HUES48 (cell line): Measurements from ENCODE around the gene ADAMTS19.

ENCODE experiments used
- H3K27ac ChIP-seq: one replicate; pipeline ENCODE4 v1.7.0; 2013; ENCODE audit warnings: low read depth, low read length, inconsistent platforms
- H3K27me3 ChIP-seq: 2 replicates; pipeline ENCODE4 v1.6.1; 2013; ENCODE audit warnings: mild to moderate bottlenecking, low read length; ENCODE audit not compliant: control insufficient read depth, insufficient read depth
- H3K36me3 ChIP-seq: 2 replicates; pipeline ENCODE4 v1.6.1; 2013; ENCODE audit warnings: low read length; ENCODE audit not compliant: control insufficient read depth, insufficient read depth
- H3K4me1 ChIP-seq: 2 replicates; pipeline ENCODE4 v1.6.1; 2013; ENCODE audit warnings: mild to moderate bottlenecking, low read length; ENCODE audit not compliant: control insufficient read depth, insufficient read depth
- H3K4me3 ChIP-seq: 2 replicates; pipeline ENCODE4 v1.5.1; 2013; ENCODE audit warnings: mild to moderate bottlenecking, low read depth, low read length
- H3K9ac ChIP-seq: 2 replicates; pipeline ENCODE4 v1.6.1; 2013; ENCODE audit warnings: mild to moderate bottlenecking, low read depth, low read length, moderate library complexity
- H3K9me3 ChIP-seq: 2 replicates; pipeline ENCODE4 v1.6.1; 2013; ENCODE audit warnings: low read length; ENCODE audit not compliant: control insufficient read depth, insufficient read depth

Gene ADAMTS19

GRCh38 chr5:129724647-129725046, 264.5 kb downstream of the ADAMTS19 start:
- Histone ChIP-seq H3K36me3 (no peaks in the 10 kb centered on the region; the same call in 1 of the 2 replicates), H3K4me3 (peak overlapping the region; percentile 47), H3K27ac (peak overlapping the region; percentile 81), H3K9me3 (no peaks in the 10 kb centered on the region), H3K4me1 (peaks cover 48% of the 10 kb centered on the region), H3K9ac (peak overlapping the region; percentile 47; the same call in 1 of the 2 replicates), H3K27me3 (no peaks in the 10 kb centered on the region)

- Histone ChIP-seq H3K27me3 (no peaks in the 10 kb centered on the region), H3K9ac (no peak overlapping the region), H3K36me3 (peaks cover 19% of the 10 kb centered on the region; the same call in 1 of the 2 replicates), H3K9me3 (no peaks in the 10 kb centered on the region), H3K27ac (no peak overlapping the region), H3K4me3 (no peak overlapping the region), H3K4me1 (peaks cover 7% of the 10 kb centered on the region; the same call in 1 of the 2 replicates)
Measured at GRCh38 chr5:129739773-129740172, 279.7 kb downstream of the ADAMTS19 start.

GRCh38 chr5:129743541-129744187, 283.6 kb downstream of the ADAMTS19 start:
- H3K4me1 ChIP-seq, result peaks cover 7% of the 10 kb centered on the region; the same call in 1 of the 2 replicates
- no peak overlapping the region for H3K4me3 ChIP-seq
- peaks cover 8% of the 10 kb centered on the region; the same call in 1 of the 2 replicates for H3K36me3 ChIP-seq
- H3K9me3 ChIP-seq, result no peaks in the 10 kb centered on the region
- H3K9ac ChIP-seq, result no peak overlapping the region
- H3K27me3 ChIP-seq, result no peaks in the 10 kb centered on the region
- H3K27ac ChIP-seq, result peak overlapping the region; percentile 23

GRCh38 chr5:129745997-129746396, 285.9 kb downstream of the ADAMTS19 start:
- no peaks in the 10 kb centered on the region for H3K27me3 ChIP-seq

GRCh38 chr5:129746876-129747275, 286.8 kb downstream of the ADAMTS19 start:
- Histone ChIP-seq H3K9me3 (no peaks in the 10 kb centered on the region), H3K27ac (no peak overlapping the region), H3K9ac (no peak overlapping the region), H3K4me1 (peaks cover 7% of the 10 kb centered on the region; the same call in 1 of the 2 replicates), H3K27me3 (no peaks in the 10 kb centered on the region), H3K4me3 (no peak overlapping the region), H3K36me3 (no peaks in the 10 kb centered on the region)

More at GRCh38 chr5:129745997-129746396, 285.9 kb downstream of the ADAMTS19 start:
- H3K4me3 ChIP-seq, result no peak overlapping the region
- no peaks in the 10 kb centered on the region for H3K9me3 ChIP-seq
- no peak overlapping the region for H3K27ac ChIP-seq
- no peak overlapping the region for H3K9ac ChIP-seq
- no peaks in the 10 kb centered on the region for H3K36me3 ChIP-seq
- H3K4me1 ChIP-seq, result peaks cover 7% of the 10 kb centered on the region; the same call in 1 of the 2 replicates

GRCh38 chr5:129747572-129748407, 287.7 kb downstream of the ADAMTS19 start, which contains the start of gene MINAR2:
Gene MINAR2, plus strand, starts transcription at chr5:129748094. Its CDS starts 97 bp downstream, at chr5:129748191.
- Histone ChIP-seq H3K27ac (no peak within 1 kb of the TSS), H3K9ac (no peak within 1 kb of the TSS), H3K27me3 (no peaks in the 10 kb centered on the region), H3K4me3 (no peak within 1 kb of the TSS), H3K36me3 (no peaks in the 10 kb centered on the region), H3K9me3 (no peaks in the 10 kb centered on the region), H3K4me1 (peaks cover 7% of the 10 kb centered on the region; the same call in 1 of the 2 replicates)

- Histone ChIP-seq H3K9me3 (no peaks in the 10 kb centered on the region), H3K27ac (no peak overlapping the region), H3K27me3 (no peaks in the 10 kb centered on the region), H3K4me1 (no peaks in the 10 kb centered on the region), H3K9ac (no peak overlapping the region), H3K4me3 (no peak overlapping the region), H3K36me3 (no peaks in the 10 kb centered on the region)
Measured at GRCh38 chr5:129748913-129749880, 289.1 kb downstream of the ADAMTS19 start.

GRCh38 chr5:129760636-129761325, 300.7 kb downstream of the ADAMTS19 start:
- no peaks in the 10 kb centered on the region for H3K27me3 ChIP-seq

GRCh38 chr5:129763651-129764050, 303.6 kb downstream of the ADAMTS19 start:
- H3K9ac ChIP-seq, result no peak overlapping the region

More at GRCh38 chr5:129760636-129761325, 300.7 kb downstream of the ADAMTS19 start:
- Histone ChIP-seq H3K4me3 (no peak overlapping the region), H3K36me3 (no peaks in the 10 kb centered on the region), H3K27ac (no peak overlapping the region), H3K9ac (no peak overlapping the region), H3K9me3 (no peaks in the 10 kb centered on the region), H3K4me1 (peaks cover 5% of the 10 kb centered on the region; the same call in 1 of the 2 replicates)

GRCh38 chr5:129766798-129767197, 306.7 kb downstream of the ADAMTS19 start:
- Histone ChIP-seq H3K36me3 (no peaks in the 10 kb centered on the region), H3K4me3 (no peak overlapping the region), H3K9me3 (no peaks in the 10 kb centered on the region), H3K27me3 (no peaks in the 10 kb centered on the region), H3K9ac (no peak overlapping the region), H3K4me1 (no peaks in the 10 kb centered on the region), H3K27ac (no peak overlapping the region)

More at GRCh38 chr5:129763651-129764050, 303.6 kb downstream of the ADAMTS19 start:
- Histone ChIP-seq H3K27me3 (no peaks in the 10 kb centered on the region), H3K4me3 (no peak overlapping the region), H3K36me3 (no peaks in the 10 kb centered on the region), H3K4me1 (peaks cover 5% of the 10 kb centered on the region; the same call in 1 of the 2 replicates), H3K27ac (no peak overlapping the region), H3K9me3 (no peaks in the 10 kb centered on the region)
